Measurements from ENCODE around the gene PIP5K1B. TPM values are rescaled to one million over a fixed set of nuclear protein-coding genes. Genes with fewer than 3 reads are reported as not detected.

PIP5K1B gene
- total and polyA plus RNA-seq, 2 donors (not counting 3 experiments of a cell fraction or from before 2014, with no cell fraction given): 0.27 TPM; not detected in 1

DNA sequence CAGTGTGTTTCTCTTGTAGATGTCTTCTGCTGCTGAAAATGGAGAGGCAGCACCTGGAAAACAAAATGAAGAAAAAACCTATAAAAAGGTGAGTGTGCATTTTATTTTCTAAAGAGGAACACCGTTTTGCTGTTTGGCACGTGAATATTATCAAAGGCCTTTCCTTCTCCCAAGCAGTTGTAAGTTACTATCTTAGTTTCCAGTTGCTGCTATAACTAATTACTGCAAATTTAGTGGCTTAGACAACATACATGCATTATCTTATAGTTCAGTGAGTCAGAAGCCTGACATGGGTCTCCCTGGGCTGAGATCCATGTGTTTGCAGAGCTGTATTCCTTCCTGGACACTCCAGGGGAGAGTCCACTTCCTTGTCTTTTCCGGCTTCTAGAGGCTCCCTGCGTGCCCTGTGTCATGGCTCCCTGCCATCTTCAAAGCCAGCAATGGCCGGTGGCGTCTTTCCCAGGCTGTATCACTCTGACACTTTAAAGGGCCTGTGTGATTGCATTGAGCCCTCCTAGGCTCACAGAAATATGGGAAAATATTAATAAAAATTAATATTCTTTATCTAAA is 117.6 kb downstream of the PIP5K1B start:
- DNase-seq (ENCODE audit: low read depth, low spot score): no peak
- H3K4me2 ChIP-seq (ENCODE audit: insufficient read depth, low read length): no peak overlapping the region
- no peak overlapping the region for H3K27ac ChIP-seq (ENCODE audit: insufficient read depth, low read depth, low read length)
- no peaks in the 10 kb centered on the region for H3K9me1 ChIP-seq (replicated peaks; ENCODE audit: control insufficient read depth, extremely low read depth, insufficient read depth, low read length)
- no peaks in the 10 kb centered on the region for H3K79me2 ChIP-seq (ENCODE audit: control insufficient read depth, insufficient read depth, low read length)
- no peak for TF ChIP-seq GATA2 (IDR thresholded peaks at IDR 0.05; ENCODE audit: insufficient read depth, insufficient read length, low read depth, low read length)
- TF ChIP-seq MYC (IDR thresholded peaks at IDR 0.05; ENCODE audit: low read depth, low read length): no peak
- TF ChIP-seq FOS (IDR thresholded peaks at IDR 0.05; ENCODE audit: borderline replicate concordance, insufficient read depth, low read length): no peak
- TF ChIP-seq POLR2A (IDR thresholded peaks at IDR 0.05; ENCODE audit: low read depth, low read length): no peak
- no peak for TF ChIP-seq JUN (IDR thresholded peaks at IDR 0.05; ENCODE audit: borderline replicate concordance, insufficient read depth, insufficient read length, low read depth)
- no peak for TF ChIP-seq POLR2AphosphoS5 (IDR thresholded peaks at IDR 0.05; ENCODE audit: insufficient read depth, low read depth, low read length)
- TF ChIP-seq, protein P1, sequence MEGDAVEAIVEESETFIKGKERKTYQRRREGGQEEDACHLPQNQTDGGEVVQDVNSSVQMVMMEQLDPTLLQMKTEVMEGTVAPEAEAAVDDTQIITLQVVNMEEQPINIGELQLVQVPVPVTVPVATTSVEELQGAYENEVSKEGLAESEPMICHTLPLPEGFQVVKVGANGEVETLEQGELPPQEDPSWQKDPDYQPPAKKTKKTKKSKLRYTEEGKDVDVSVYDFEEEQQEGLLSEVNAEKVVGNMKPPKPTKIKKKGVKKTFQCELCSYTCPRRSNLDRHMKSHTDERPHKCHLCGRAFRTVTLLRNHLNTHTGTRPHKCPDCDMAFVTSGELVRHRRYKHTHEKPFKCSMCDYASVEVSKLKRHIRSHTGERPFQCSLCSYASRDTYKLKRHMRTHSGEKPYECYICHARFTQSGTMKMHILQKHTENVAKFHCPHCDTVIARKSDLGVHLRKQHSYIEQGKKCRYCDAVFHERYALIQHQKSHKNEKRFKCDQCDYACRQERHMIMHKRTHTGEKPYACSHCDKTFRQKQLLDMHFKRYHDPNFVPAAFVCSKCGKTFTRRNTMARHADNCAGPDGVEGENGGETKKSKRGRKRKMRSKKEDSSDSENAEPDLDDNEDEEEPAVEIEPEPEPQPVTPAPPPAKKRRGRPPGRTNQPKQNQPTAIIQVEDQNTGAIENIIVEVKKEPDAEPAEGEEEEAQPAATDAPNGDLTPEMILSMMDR (IDR thresholded peaks at IDR 0.05; ENCODE audit: extremely low read depth in 1 of 2, insufficient read depth in 1 of 2, low read depth in 1 of 2, low read length in 2 of 2): no peak
- TF ChIP-seq EZH2 (IDR thresholded peaks at IDR 0.05; ENCODE audit: borderline replicate concordance, low read depth, low read length, severe bottlenecking): no peak
- TF ChIP-seq, protein P2, sequence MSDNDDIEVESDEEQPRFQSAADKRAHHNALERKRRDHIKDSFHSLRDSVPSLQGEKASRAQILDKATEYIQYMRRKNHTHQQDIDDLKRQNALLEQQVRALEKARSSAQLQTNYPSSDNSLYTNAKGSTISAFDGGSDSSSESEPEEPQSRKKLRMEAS (IDR thresholded peaks at IDR 0.05; ENCODE audit: insufficient read depth, insufficient read length): no peak
- dilution Hi-C loops (cut with MboI; ENCODE audit: extremely low pct_ligation_motif_present, low sequenced_read_pairs) (no loop called here), intact Hi-C loops (cut with micrococcal nuclease) (no loop called here)
- H3K36me3 ChIP-seq (ENCODE audit: control insufficient read depth in 2 of 2, extremely low read depth in 1 of 2, insufficient read depth in 2 of 2, low read length in 2 of 2): no peaks in the 10 kb centered on the region
- H2AFZ ChIP-seq (ENCODE audit: low read depth, low read length): no peak overlapping the region
- H4K20me1 ChIP-seq (replicated peaks; ENCODE audit: control insufficient read depth, extremely low read depth, insufficient read depth, low read length): no peaks in the 10 kb centered on the region
- no peak overlapping the region for H3K4me3 ChIP-seq (replicated peaks in 1 of 3; ENCODE audit: insufficient read depth in 1 of 3, low read depth in 1 of 3, low read length in 3 of 3)
- peaks cover 2 to 3% of the 10 kb centered on the region in 2 experiments for H3K27me3 ChIP-seq (ENCODE audit: control insufficient read depth in 2 of 2, insufficient read depth in 2 of 2, low read length in 2 of 2)
- no TSS peak for BruUV-seq (replicated peaks)
- CTCF ChIA-PET: interaction anchor here (0.6 kb wide), 1 partner anchor 10 kb away, joined by 3 read pairs; no protein-coding TSS in a partner anchor
- POLR2A ChIA-PET: no interaction called here
- no peaks in the 10 kb centered on the region for H3K4me1 ChIP-seq (ENCODE audit: control insufficient read depth, extremely low read depth, insufficient read depth, low read length)
- FAIRE-seq: no peak
- H3K9me3 ChIP-seq (replicated peaks; ENCODE audit: control insufficient read depth, insufficient read depth, low read length): no peaks in the 10 kb centered on the region
- no peak overlapping the region for H3K9ac ChIP-seq (replicated peaks; ENCODE audit: extremely low read depth, insufficient read depth, low read length)
